Astrocyte of the spinal cord (primary cell): ENCODE results near the gene TMEM44.

Experiments used
- DNase-seq: peaks from one replicate; pipeline ENCODE4 v3.0.0; 2011; ENCODE audit warnings: low read depth, low spot score
- H3K4me3 ChIP-seq: 2 replicates; pipeline ENCODE4 v1.5.1; 2011; ENCODE audit warnings: low read depth, mild to moderate bottlenecking, low read length, moderate library complexity
- CTCF ChIP-seq: IDR thresholded peaks from 2 replicates; pipeline ENCODE4 v1.5.1; 2012; ENCODE audit warnings: low read depth, mild to moderate bottlenecking, low read length, inconsistent platforms
- in situ Hi-C: cut with HindIII; loops from 2 replicates; pipeline ENCODE4 v1.10.0; 2017; ENCODE audit warnings: low sequenced_read_pairs

TMEM44 gene

GRCh38 chr3:194664857-194665256, 31.6 kb upstream of the TMEM44 start:
- in situ Hi-C loops = no loop called here
- no peak overlapping the region for H3K4me3 ChIP-seq
- DNase-seq = no peak
- TF ChIP-seq CTCF = no peak

- in situ Hi-C loops = no loop called here
- no peak overlapping the region for H3K4me3 ChIP-seq
- DNase-seq = no peak
- TF ChIP-seq CTCF = no peak
These were observed 28.7 kb upstream of the TMEM44 start for GRCh38 chr3:194661946-194662345.

- in situ Hi-C loops = no loop called here
- no peak for TF ChIP-seq CTCF
- no peak for DNase-seq
- no peak overlapping the region for H3K4me3 ChIP-seq
These were observed 28.2 kb upstream of the TMEM44 start for GRCh38 chr3:194661374-194661773.

GRCh38 chr3:194659778-194660177, 26.6 kb upstream of the TMEM44 start:
- in situ Hi-C loops = no loop called here
- DNase-seq = no peak
- no peak for TF ChIP-seq CTCF
- H3K4me3 ChIP-seq = no peak overlapping the region

GRCh38 chr3:194658477-194659242, 25.4 kb upstream of the TMEM44 start:
- no peak for TF ChIP-seq CTCF
- no peak for DNase-seq
- no peak overlapping the region for H3K4me3 ChIP-seq
- in situ Hi-C loops = no loop called here

- in situ Hi-C loops = no loop called here
- no peak for TF ChIP-seq CTCF
- DNase-seq = no peak
- no peak overlapping the region for H3K4me3 ChIP-seq
These were observed 24.2 kb upstream of the TMEM44 start for GRCh38 chr3:194657439-194657838.
